HG02763 (cell line): ENCODE results near the gene ANKS3.

ENCODE experiments used
- ATAC-seq: cut with Tn5 transposase; IDR thresholded peaks from one replicate; pipeline ENCODE4 v1.9.1; 2021; ENCODE audit warnings: mild to moderate bottlenecking, moderate library complexity; ENCODE audit not compliant: unreplicated experiment

ANKS3 gene

GRCh38 chr16:4673387-4674046, 60.6 kb downstream of the ANKS3 start:
- ATAC-seq = no peak

GRCh38 chr16:4668313-4668960, 65.6 kb downstream of the ANKS3 start:
- ATAC-seq = no peak

- no peak for ATAC-seq
Observed at GRCh38 chr16:4667203-4667963, 66.7 kb downstream of the ANKS3 start.

- no peak for ATAC-seq
Observed at GRCh38 chr16:4666537-4667202, 67.4 kb downstream of the ANKS3 start.

DNA sequence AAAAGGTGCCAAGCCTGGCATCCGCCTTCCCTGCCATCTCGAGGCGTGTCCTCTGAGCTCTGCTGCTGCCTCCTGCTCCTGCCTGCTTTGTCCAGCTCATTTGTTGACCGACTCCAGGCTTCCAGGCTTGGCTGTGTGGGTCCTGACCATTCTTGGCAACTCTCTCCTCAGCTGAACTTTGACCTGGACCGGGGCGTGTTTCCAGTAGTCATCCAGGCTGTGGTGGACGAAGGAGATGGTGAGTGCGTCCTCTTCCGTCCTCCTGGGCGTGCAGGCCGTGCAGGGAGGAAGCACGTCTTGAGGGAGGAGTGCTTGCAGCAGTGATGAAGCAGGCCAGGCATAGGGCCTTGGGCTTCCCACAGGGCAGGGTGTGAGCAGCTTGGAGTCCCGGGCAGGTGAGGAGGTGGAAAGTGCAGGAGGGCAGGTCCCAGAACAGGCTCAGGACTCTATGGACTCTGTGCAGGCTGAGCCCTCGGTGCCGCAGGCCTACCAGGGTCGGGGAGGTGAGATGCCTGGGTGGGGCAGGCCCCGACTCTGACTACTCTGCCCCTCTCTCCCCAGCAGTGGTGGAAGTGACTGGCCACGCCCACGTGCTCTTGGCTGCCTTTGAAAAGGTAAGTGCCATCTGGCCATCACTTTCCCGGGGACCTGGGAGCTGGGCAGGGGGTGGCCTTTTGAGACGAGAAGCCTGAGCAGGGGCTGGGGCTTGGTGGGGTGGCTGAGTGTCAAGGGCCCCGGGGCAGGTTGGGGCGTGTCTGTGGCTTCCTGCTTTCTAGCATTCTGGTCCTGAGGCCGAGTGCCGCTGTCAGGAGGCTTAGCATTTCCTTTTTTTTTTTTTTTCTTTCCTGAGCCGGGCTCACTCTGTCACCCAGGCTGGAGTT, 69.3 kb downstream of the ANKS3 start:
- no peak for ATAC-seq

DNA sequence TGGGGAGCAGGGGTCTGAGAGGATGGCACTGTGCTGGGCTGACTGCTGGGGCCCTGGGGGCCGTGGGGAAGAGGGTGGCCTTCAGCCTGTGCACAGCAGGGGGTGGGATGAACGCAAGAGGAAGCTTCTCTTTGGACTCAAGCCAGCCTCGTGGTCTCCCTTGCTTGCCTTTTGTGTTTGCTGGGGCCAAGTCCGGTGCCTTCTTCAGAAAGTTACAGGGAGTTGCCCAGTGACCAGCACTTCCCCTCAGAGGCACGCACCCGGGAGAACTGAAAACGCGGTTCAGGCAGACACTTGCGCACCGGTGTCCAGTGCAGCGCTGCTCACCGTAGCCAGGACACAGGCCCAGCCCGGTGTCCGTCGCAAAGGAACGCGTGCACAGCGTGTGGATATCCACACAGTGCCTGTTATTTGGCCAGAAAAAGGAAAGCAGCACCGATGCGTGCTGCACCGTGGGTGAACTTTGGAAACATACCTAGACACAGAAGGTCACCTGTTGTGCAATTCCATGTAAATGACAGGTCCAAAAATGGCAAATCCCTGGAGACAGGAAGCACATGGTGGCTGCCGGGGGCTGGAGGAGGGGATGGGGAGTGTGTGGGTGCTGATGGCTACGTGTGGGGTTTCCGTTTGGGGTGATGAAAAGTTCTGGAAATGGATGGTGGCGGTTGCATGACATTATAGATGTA, 70.2 kb downstream of the ANKS3 start:
- ATAC-seq = no peak

DNA sequence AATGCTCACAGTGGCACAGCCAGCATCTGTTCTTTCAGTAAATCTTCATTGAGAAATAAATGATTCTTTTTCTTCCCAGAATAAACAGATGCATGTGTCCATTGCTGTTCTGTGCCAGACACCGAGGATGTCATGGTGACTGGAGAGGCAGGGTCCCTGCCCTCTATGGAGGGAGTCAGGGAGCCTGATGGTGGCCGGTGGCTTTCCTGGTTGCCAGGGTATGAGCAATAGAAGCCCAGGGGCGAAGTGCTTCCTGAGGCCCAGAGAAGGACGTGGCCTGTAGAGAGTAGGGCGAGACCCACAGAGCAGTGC, 70.7 kb downstream of the ANKS3 start:
- no peak for ATAC-seq

GRCh38 chr16:4661661-4662060, 72.4 kb downstream of the ANKS3 start:
- no peak for ATAC-seq

DNA sequence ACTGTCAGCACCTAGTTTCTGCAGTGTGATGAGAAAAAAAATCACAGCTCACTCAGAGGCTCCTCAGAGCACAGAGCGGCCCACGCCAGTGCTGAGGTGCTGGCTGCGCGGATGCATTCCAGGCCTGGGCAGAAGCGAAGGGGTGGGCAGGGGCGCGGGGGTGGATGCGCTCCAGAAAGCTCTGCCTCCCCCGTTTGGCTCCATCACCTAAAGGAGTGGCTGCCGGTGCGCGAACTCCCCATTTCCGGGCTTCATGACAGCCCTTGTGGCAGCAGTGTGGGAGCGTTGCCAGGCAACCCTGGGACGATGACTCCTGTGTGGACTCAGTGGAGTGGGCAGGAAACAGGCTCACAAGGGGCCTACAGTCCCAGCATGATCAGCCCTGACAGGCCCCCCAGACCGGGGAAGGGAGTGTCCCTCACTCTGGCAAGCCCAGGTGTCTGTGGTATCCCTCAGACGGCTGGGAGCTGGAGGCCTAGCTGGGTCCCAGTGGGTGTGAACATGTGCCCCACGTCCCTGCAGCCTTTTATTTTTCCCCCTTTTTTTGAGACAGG, 73.5 kb downstream of the ANKS3 start:
- no peak for ATAC-seq

DNA sequence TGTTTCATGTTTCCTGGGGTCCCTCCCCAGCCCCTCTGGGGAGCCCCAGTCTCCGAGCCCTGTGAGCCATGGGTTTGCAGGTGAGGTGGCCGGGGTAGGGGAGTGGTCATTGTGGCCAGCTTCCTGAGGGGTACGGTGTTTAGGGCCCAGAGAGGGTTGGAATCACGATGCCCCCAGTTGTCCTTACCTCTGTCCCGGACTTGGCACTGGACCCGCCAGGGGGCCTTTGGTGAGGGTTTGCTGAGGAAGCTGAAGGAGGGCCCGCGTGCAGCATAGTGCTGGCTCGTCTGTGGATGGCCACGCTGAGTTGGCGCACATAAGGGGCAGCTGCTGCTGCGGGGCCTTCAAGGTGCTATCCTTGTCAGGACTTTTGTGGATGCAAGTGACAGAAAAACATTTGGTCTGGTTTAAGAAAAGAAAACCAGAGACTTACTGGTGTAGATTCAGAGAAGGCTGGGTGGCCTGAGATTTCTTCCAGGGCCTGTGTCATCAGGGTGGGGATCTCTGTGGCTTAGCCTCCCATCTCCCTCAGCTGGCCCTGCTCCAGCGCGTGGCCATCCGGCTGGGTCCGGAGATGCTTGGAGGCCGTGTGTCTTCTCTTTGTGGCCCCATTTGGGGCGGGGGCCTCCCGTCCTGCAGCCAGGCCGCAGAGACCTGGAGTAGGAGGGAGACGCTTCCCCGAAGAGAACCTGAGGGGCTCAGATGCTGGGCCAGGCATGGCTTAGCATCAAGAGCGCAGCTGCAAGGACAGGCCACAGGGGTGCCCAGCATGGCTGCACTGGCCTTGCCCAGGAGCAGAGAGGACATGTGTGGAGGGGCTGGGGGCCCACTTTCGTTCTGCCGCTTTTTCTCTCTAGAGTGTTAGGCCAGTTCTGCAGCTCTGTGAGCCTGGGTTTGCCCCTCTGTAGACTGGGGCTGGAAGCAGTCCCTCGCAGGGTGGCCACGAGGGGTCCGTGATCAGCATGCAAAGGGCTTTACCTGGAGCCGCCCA, 74.4 kb downstream of the ANKS3 start:
- no peak for ATAC-seq

GRCh38 chr16:4656695-4657686, 77.1 kb downstream of the ANKS3 start:
- ATAC-seq = no peak

GRCh38 chr16:4656221-4656620, 77.8 kb downstream of the ANKS3 start:
- no peak for ATAC-seq

DNA sequence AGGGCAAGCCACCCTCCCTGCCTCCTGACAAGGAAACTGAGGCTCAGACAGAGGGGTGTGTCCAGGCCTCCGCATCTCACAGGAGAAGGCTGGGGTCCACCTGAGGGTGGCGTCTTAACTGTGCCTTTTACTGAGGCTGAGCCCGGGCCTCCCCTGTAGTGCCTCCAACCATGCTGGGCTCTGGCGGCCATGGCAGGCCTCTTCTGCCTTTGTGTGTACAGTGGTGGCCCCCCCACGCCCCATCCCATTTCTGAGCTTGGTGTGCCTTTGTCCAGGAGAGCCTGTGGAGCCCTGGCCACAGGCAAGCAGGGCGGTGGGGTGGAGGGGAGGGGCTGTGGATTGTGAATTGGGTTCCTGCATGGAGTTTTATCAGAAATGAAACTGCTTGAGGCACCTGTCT, 78.3 kb downstream of the ANKS3 start:
- no peak for ATAC-seq

GRCh38 chr16:4654964-4655590, 79.0 kb downstream of the ANKS3 start:
- ATAC-seq = no peak

DNA sequence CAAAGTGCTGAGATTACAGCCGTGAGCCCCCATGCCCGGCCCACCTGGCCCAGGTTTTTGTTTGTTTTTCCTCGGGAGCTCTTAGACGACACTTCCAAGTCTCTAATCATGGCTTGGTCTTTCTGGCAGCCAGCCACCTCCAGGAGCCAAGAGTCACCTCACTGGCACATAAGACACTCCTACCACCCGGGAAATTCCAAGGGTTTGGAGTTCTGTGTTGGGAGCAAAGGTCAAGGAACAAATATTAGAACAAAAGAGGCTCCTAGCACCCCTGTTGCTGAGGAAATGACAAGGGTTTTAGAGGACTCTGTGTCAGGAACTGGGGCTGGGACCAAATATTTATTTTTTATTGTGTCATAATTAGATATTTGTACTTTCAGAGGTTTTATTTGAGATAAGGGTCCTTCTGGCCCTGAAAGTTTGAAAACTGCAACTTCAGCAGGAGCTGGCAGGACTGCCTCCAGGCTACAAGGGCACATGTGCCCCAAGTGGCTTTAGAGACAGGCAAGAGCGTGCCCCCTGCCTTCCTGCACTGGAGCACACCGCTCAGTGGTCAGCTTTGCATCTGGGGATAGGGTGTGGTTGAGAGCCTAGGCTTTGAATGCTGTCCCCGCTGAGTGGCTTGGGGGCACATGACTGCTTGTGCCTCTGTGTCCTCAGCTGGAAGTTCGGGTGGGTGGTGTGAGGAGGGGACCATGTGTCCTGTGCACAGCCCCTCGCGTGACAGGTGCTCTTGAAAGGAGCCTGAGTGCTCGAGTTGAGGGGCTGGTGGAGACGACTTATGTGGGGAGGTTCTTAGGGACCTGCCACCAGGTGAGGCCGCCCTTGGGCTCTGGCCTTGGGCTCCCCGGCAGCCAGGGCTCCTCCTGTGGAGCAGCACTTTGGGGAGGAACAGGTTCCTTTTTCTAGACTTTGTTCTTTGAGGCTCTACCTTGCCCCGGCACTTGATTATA, 79.8 kb downstream of the ANKS3 start:
- ATAC-seq = no peak

DNA sequence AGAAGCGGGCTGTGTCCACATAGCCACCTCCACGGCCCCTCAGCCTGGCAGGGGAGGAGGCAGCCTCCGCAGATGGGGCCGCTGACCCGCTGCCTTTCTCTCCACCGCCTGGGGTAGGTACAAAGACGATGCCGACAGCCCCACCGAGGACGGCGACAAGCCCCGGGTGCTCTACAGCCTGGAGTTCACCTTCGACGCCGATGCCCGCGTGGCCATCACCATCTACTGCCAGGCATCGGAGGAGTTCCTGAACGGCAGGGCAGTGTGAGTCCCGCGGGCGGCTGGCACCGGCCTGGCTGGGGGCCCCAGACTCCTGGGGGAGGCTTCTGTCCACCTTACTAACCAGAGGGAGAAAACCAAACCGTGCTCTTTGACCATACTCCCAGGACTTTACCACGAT, 81.5 kb downstream of the ANKS3 start:
- ATAC-seq = no peak
